Trophoblast cell (in vitro differentiated cells and primary cell): ENCODE results near the gene FAM83G.
A peak's percentile ranks its signal among the peaks of the same experiment; 100 is the strongest.

ENCODE experiments used
- DNase-seq, 2 donors: peaks; one replicate each; pipeline ENCODE4 v3.0.0-alpha.2; 2016
- H2AFZ ChIP-seq: 2 replicates; pipeline ENCODE4 v1.6.1; 2013; ENCODE audit warnings: low read length, moderate library complexity, mild to moderate bottlenecking; ENCODE audit not compliant: insufficient read depth, poor library complexity
- H2AK5ac ChIP-seq: 2 replicates; pipeline ENCODE4 v1.6.1; 2013; ENCODE audit warnings: mild to moderate bottlenecking, low read length
- H2BK120ac ChIP-seq: 2 replicates; pipeline ENCODE4 v1.6.1; 2013; ENCODE audit warnings: low read length, mild to moderate bottlenecking, moderate library complexity; ENCODE audit not compliant: insufficient read depth, poor library complexity
- H2BK12ac ChIP-seq: 2 replicates; pipeline ENCODE4 v1.6.1; 2013; ENCODE audit warnings: mild to moderate bottlenecking, low read length, moderate library complexity
- H2BK5ac ChIP-seq: 2 replicates; pipeline ENCODE4 v1.6.1; 2013; ENCODE audit warnings: low read length, low read depth, moderate library complexity, mild to moderate bottlenecking; ENCODE audit not compliant: poor library complexity
- H3K14ac ChIP-seq: 2 replicates; pipeline ENCODE4 v1.6.1; 2013; ENCODE audit warnings: mild to moderate bottlenecking, low read length
- H3K18ac ChIP-seq: 2 replicates; pipeline ENCODE4 v1.6.1; 2013; ENCODE audit warnings: mild to moderate bottlenecking, low read length
- H3K23ac ChIP-seq: 2 replicates; pipeline ENCODE4 v1.6.1; 2013; ENCODE audit warnings: low read length
- H3K27ac ChIP-seq: 2 replicates; pipeline ENCODE4 v1.5.1; 2013; ENCODE audit warnings: low read depth, mild to moderate bottlenecking, inconsistent platforms, low read length, moderate library complexity
- H3K27me3 ChIP-seq: 2 replicates; pipeline ENCODE4 v1.6.1; 2013; ENCODE audit warnings: inconsistent platforms, mild to moderate bottlenecking, low read length, moderate library complexity; ENCODE audit not compliant: insufficient read depth
- H3K36me3 ChIP-seq, 2 experiments: 1 replicate in 1 of 2; 2 replicates in 1 of 2; pipeline ENCODE4 v1.6.1; 2013; ENCODE audit warnings: low read length in 2 of 2, mild to moderate bottlenecking in 2 of 2, moderate library complexity in 1 of 2; ENCODE audit not compliant: insufficient read depth in 2 of 2, control insufficient read depth in 1 of 2
- H3K4ac ChIP-seq: 2 replicates; pipeline ENCODE4 v1.6.1; 2013; ENCODE audit warnings: low read depth, mild to moderate bottlenecking, low read length, moderate library complexity
- H3K4me1 ChIP-seq, 2 experiments: 1 replicate in 1 of 2; 2 replicates in 1 of 2; pipeline ENCODE4 v1.6.1; 2013; ENCODE audit warnings: low read length in 2 of 2, mild to moderate bottlenecking in 2 of 2, moderate library complexity in 1 of 2; ENCODE audit not compliant: insufficient read depth in 2 of 2, control insufficient read depth in 1 of 2
- H3K4me2 ChIP-seq: 2 replicates; pipeline ENCODE4 v1.6.1; 2013; ENCODE audit warnings: inconsistent platforms, mild to moderate bottlenecking, low read length, moderate library complexity
- H3K4me3 ChIP-seq: 2 replicates; pipeline ENCODE4 v1.5.1; 2013; ENCODE audit warnings: mild to moderate bottlenecking, low read depth, low read length, inconsistent platforms
- H3K79me1 ChIP-seq: one replicate; pipeline ENCODE4 v1.6.1; 2013; ENCODE audit warnings: low read length
- H3K79me2 ChIP-seq: 2 replicates; pipeline ENCODE4 v1.6.1; 2013; ENCODE audit warnings: low read length, mild to moderate bottlenecking; ENCODE audit not compliant: control insufficient read depth, insufficient read depth, poor library complexity
- H3K9ac ChIP-seq: 2 replicates; pipeline ENCODE4 v1.6.1; 2013; ENCODE audit warnings: mild to moderate bottlenecking, low read length
- H3K9me3 ChIP-seq: 2 replicates; pipeline ENCODE4 v1.6.1; 2013; ENCODE audit warnings: low read depth, mild to moderate bottlenecking, control low read depth, inconsistent platforms, low read length; ENCODE audit not compliant: insufficient read depth
- H4K12ac ChIP-seq: 2 replicates; pipeline ENCODE4 v1.6.1; 2013; ENCODE audit warnings: low read depth, mild to moderate bottlenecking, low read length, moderate library complexity
- H4K8ac ChIP-seq: 2 replicates; pipeline ENCODE4 v1.6.1; 2013; ENCODE audit warnings: low read depth, mild to moderate bottlenecking, low read length, moderate library complexity
- H4K91ac ChIP-seq: one replicate; pipeline ENCODE4 v1.6.1; 2013; ENCODE audit warnings: low read depth, mild to moderate bottlenecking, low read length, moderate library complexity
- WGBS: extraction: QIAGEN DNeasy Blood & Tissue Kit; methylation state at CpG from one replicate; pipeline ENCODE4 v1.1.7; 2013; ENCODE audit warnings: missing lambda C conversion rate; ENCODE audit not compliant: insufficient read length, insufficient coverage; ENCODE audit errors: extremely low coverage; 5-methylcytosine and 5-hydroxymethylcytosine counted together

Gene FAM83G

DNA sequence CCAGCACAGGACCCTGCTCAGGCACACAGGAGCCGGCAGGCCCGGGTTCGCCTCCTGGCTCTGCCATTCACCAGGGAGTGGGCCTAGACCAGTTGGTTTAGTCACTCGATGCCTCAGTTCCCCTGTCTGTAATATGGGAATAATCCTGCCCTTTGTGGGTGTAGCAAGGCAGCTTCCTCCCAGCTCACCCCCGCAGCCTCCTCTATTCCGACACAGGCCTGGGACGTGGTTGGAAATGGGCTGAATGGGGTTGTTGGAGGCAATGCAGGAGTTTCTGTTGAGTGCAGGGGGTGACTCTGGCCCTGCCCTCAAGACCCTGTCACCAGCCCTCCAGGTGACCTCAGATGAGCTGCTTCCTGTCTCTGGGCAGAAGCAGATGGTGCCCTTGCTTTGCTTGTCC is 32.8 kb downstream of the FAM83G start:
- H3K79me1 ChIP-seq = peaks cover 13% of the 10 kb centered on the region
- H3K14ac ChIP-seq = no peak overlapping the region
- H4K91ac ChIP-seq = no peak overlapping the region
- peaks cover 40 to 53% of the 10 kb centered on the region in 2 experiments for H3K36me3 ChIP-seq
- no peak overlapping the region for H2BK120ac ChIP-seq
- H3K27me3 ChIP-seq = no peaks in the 10 kb centered on the region
- H3K27ac ChIP-seq = no peak overlapping the region
- H2BK5ac ChIP-seq = no peak overlapping the region
- H2AFZ ChIP-seq = no peak overlapping the region
- no peak overlapping the region for H3K9ac ChIP-seq
- no peak overlapping the region for H2AK5ac ChIP-seq
- no peak overlapping the region for H3K4me3 ChIP-seq
- H3K9me3 ChIP-seq = peaks cover 6% of the 10 kb centered on the region
- no peak overlapping the region for H3K4me2 ChIP-seq
- no peaks in the 10 kb centered on the region for H3K79me2 ChIP-seq
- no peak overlapping the region for H3K4ac ChIP-seq
- H3K4me1 ChIP-seq = peaks cover 25 to 26% of the 10 kb centered on the region in 2 experiments
- no CpG with 5 or more reads among the region's 7 CpGs for WGBS
- H2BK12ac ChIP-seq = no peak overlapping the region
- H4K12ac ChIP-seq = no peak overlapping the region
- DNase-seq = no peak
- H4K8ac ChIP-seq = no peak overlapping the region
- no peak overlapping the region for H3K23ac ChIP-seq
- no peak overlapping the region for H3K18ac ChIP-seq

DNA sequence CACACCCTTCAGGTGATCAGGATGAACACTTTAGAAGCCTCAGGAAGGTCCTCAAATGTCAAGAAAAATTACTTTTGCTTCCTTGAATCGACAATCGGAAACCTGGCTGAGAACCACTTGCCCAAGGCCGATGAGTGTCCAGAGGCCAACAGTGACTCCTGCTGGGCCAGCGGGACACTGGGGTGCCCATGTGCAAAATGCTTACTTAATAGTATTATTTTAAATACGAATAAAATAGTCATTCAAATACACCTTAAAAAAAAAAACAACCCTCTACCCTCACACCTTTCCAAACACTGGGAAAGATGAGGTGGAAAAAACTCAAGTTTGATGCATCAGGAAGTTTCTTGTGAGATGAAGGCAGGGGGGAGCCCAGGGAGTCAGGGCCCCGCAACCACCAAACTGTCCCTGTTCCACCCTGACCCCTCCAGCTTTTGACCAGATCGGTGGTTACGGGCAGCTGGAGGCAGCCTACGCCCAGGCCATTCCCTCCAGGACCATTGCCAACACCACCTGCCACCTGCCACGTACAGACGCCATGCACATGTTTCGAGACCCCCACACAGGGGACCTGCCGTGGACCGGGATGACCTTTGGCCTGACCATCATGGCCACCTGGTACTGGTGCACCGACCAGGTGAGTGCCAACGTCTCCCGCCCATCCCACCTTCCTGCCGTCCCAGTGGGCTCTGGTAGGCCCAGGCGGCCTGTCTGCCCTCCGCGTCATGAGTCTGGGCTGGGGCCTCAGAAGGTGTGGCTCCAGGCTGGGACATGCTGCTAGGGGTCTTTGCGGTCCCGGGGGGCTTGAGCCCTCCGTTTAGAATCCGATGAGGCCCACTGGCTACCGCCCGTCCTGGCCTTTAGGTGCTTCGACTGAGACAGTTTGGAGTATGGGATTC is 33.7 kb downstream of the FAM83G start:
- Histone ChIP-seq H3K79me2 (no peaks in the 10 kb centered on the region), H2BK5ac (no peak overlapping the region), H3K18ac (no peak overlapping the region), H3K79me1 (peaks cover 13% of the 10 kb centered on the region), H3K4me1 (peaks cover 25 to 26% of the 10 kb centered on the region in 2 experiments), H2AFZ (no peak overlapping the region), H3K4me2 (no peak overlapping the region), H3K14ac (no peak overlapping the region), H3K27ac (no peak overlapping the region), H3K36me3 (peaks cover 33 to 46% of the 10 kb centered on the region in 2 experiments), H2BK120ac (no peak overlapping the region), H3K4ac (no peak overlapping the region), H4K91ac (no peak overlapping the region), H4K12ac (no peak overlapping the region), H2BK12ac (no peak overlapping the region), H3K9ac (no peak overlapping the region), H4K8ac (no peak overlapping the region), H3K27me3 (no peaks in the 10 kb centered on the region), H3K9me3 (peaks cover 6% of the 10 kb centered on the region), H2AK5ac (no peak overlapping the region), H3K23ac (no peak overlapping the region), H3K4me3 (no peak overlapping the region)
- no CpG with 5 or more reads among the region's 28 CpGs for WGBS
- DNase-seq = no peak

DNA sequence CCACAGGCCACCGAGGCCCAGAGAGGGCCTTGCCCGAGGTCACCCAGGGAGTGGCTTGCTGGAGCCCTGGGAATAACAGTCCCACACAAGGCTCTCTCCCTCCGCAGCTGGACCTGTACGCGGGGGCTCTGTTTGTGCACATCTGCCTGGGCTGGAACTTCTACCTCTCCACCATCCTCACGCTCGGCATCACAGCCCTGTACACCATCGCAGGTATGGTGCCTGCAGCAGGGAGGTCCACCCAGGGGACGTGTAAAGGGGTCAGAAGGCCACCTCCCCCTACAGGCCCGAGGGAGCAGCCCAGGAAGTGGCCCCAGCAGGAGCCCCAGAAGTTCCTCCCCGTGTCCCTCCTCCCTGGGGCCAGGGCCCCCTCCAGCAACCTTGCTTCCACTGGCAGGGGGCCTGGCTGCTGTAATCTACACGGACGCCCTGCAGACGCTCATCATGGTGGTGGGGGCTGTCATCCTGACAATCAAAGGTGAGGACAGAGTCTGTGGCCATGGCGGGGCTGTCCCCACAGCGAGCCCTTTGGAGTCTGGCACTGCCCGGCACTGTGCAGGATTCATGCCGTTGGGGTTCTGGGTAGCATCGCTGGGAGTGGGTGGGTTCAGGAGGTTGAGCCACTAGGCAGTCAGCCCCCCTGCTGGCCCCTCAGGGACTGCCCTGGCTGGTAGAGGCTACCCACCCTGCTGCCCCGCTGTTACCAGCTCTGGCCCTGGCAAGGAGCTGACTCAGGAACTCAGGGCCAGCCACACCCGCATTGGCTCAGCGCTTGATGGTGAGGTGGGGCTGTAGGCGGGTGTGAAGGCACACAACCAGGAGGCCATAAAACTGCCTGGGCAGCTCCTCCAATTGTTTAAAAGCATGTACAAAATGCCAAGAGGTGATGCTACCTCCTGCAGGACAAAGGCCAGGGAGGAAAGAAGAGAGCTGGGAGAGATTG is 35.3 kb downstream of the FAM83G start:
- H3K79me2 ChIP-seq = no peaks in the 10 kb centered on the region
- peaks cover 25 to 30% of the 10 kb centered on the region in 2 experiments for H3K4me1 ChIP-seq
- WGBS = no CpG with 5 or more reads among the region's 23 CpGs
- no peak overlapping the region for H4K12ac ChIP-seq
- H3K4me2 ChIP-seq = no peak overlapping the region
- H2AFZ ChIP-seq = no peak overlapping the region
- H3K27me3 ChIP-seq = no peaks in the 10 kb centered on the region
- peaks cover 6% of the 10 kb centered on the region for H3K9me3 ChIP-seq
- H3K4me3 ChIP-seq = no peak overlapping the region
- no peak overlapping the region for H3K27ac ChIP-seq
- no peak overlapping the region for H3K23ac ChIP-seq
- no peak overlapping the region for H3K4ac ChIP-seq
- H4K8ac ChIP-seq = peak overlapping the region; percentile 54
- H3K14ac ChIP-seq = peak overlapping the region; percentile 14
- DNase-seq = peak; percentile 85 to 87
- peaks cover 29 to 39% of the 10 kb centered on the region in 2 experiments for H3K36me3 ChIP-seq
- H4K91ac ChIP-seq = peak overlapping the region; percentile 73
- peak overlapping the region; percentile 48 for H2BK120ac ChIP-seq
- peak overlapping the region; percentile 75 for H2BK12ac ChIP-seq
- H3K18ac ChIP-seq = peak overlapping the region; percentile 57
- H2BK5ac ChIP-seq = no peak overlapping the region
- peaks cover 17% of the 10 kb centered on the region for H3K79me1 ChIP-seq
- H3K9ac ChIP-seq = no peak overlapping the region
- H2AK5ac ChIP-seq = peak overlapping the region; percentile 65

DNA sequence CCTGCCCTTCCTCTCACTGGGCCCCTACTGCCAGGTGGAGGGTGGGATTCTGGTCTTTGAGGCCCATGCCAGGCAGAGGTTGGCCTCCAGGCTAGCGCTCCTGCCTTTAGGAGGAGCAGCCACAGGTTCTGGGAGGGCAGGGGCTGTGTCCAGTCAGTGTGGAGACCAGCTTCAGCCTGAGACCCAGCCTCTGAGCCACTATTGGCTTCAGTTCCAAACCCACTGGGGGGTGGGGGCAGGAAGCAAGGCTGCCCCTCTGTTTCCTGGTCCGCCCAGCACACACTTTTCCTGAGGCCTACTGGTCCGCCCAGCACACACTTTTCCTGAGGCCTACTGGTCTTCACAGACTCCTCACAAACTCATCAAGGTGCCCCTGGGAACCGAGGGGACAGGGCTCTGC is 36.2 kb downstream of the FAM83G start:
- peak overlapping the region; percentile 14 for H2BK5ac ChIP-seq
- peaks cover 22% of the 10 kb centered on the region for H3K79me1 ChIP-seq
- H4K12ac ChIP-seq = no peak overlapping the region
- H3K27ac ChIP-seq = peak overlapping the region; percentile 47
- H3K4me3 ChIP-seq = no peak overlapping the region
- no peak for DNase-seq
- peaks cover 6% of the 10 kb centered on the region for H3K9me3 ChIP-seq
- H4K8ac ChIP-seq = peak overlapping the region; percentile 73
- peak overlapping the region; percentile 57 for H3K14ac ChIP-seq
- peak overlapping the region; percentile 73 for H4K91ac ChIP-seq
- H3K9ac ChIP-seq = no peak overlapping the region
- peak overlapping the region; percentile 42 for H2AK5ac ChIP-seq
- H3K4me2 ChIP-seq = no peak overlapping the region
- H3K18ac ChIP-seq = peak overlapping the region; percentile 38
- peak overlapping the region; percentile 55 for H2BK120ac ChIP-seq
- H3K23ac ChIP-seq = no peak overlapping the region
- peaks cover 27 to 37% of the 10 kb centered on the region in 2 experiments for H3K36me3 ChIP-seq
- no peaks in the 10 kb centered on the region for H3K27me3 ChIP-seq
- peak overlapping the region; percentile 72 for H2BK12ac ChIP-seq
- peak overlapping the region; percentile 4 for H3K4ac ChIP-seq
- WGBS = no CpG with 5 or more reads among the region's 4 CpGs
- no peak overlapping the region for H2AFZ ChIP-seq
- H3K79me2 ChIP-seq = no peaks in the 10 kb centered on the region
- peaks cover 32 to 36% of the 10 kb centered on the region in 2 experiments for H3K4me1 ChIP-seq
